Measurements from ENCODE around the gene DHRSX.

DHRSX gene

DNA sequence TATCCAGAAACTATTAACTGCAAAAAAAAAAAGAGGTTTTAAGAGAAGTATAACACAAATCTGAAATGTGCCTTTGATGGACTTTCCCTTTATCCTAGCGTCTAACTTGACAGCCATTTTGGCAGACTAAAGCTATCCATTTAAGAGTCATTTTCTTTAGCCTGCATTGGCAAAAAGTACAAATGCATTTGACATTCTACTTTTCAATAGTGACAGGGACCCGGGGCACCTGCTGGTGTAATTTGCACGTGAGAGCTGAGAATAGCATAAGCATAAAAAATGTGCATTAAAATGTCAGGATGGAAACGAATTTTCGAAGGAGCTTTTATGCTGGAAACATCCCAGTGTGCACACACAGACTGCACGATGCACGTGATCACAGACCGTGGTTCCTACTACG, 91.9 kb downstream of the DHRSX start:
- H3K4me1 ChIP-seq, result peaks cover 0 to 12% (median 8%) of the 10 kb centered on the region in 10 experiments; a peak in 12 of 20 replicates
- H3K36me3 ChIP-seq, result peaks cover 66 to 98% (median 80%) of the 10 kb centered on the region in 11 experiments
- H3K4me2 ChIP-seq, result no peak overlapping the region
- H3K4me3 ChIP-seq, result no peak overlapping the region
- no peak overlapping the region for H3K9ac ChIP-seq
- peaks cover 29 to 49% (median 39%) of the 10 kb centered on the region in 11 experiments for H3K9me3 ChIP-seq (replicated peaks in 1 of 11)
- H3K27me3 ChIP-seq, result no peaks in the 10 kb centered on the region
- H3K27ac ChIP-seq, result no peak overlapping the region
- H4K20me1 ChIP-seq, result no peaks in the 10 kb centered on the region; a peak in 4 of 22 replicates
- no peak for TF ChIP-seq Cebpa-rat (IDR thresholded peaks at IDR 0.05)

DNA sequence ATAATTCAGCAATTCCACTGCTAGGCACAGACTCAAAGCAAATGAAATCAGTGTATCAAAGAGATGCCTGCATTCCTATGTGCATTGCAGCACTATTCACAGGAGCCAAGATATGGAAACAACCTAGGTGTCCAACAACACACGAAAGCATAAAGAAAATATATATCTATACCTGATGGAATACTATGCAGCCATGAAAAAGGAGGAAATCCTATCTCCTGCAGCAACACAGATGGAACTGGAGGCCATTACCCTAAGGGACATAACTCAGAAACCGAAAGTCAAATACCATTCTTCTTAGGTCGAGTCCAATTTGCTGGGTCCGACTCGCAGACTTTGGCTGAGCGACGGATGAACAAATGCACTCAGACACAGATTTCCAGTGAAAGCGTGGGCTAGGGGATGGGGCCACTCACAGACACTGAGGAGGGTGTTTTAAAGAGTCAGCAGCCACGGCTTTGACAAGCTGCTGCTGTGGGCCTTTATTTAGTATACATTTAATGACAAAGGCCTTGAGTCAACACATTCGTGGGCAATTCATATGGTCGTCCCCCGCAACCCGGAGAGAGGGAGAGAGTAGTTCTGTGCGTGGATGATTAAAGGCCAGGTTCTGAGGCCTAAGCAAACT, 93.8 kb downstream of the DHRSX start:
- Histone ChIP-seq H3K4me3 (peak overlapping the region in 3 of 10 experiments; percentile 12 to 35 (median 12); a peak in 2 of 20 replicates), H3K27ac (no peak overlapping the region), H3K4me1 (peaks cover 0 to 12% (median 8%) of the 10 kb centered on the region in 10 experiments; a peak in 12 of 20 replicates), H3K9me3 (replicated peaks in 1 of 11) (peaks cover 26 to 39% (median 33%) of the 10 kb centered on the region in 11 experiments), H3K36me3 (peaks cover 75 to 98% (median 88%) of the 10 kb centered on the region in 11 experiments), H3K27me3 (no peaks in the 10 kb centered on the region), H3K9ac (no peak overlapping the region), H4K20me1 (no peaks in the 10 kb centered on the region; a peak in 3 of 22 replicates), H3K4me2 (no peak overlapping the region)
- no peak for TF ChIP-seq Cebpa-rat (IDR thresholded peaks at IDR 0.05)

GRCh38 chrX:2404776-2405175, 96.0 kb downstream of the DHRSX start:
- peaks cover 26 to 34% (median 31%) of the 10 kb centered on the region in 11 experiments for H3K9me3 ChIP-seq (replicated peaks in 1 of 11)
- H3K4me2 ChIP-seq, result no peak overlapping the region
- peaks cover 73 to 100% (median 89%) of the 10 kb centered on the region in 11 experiments for H3K36me3 ChIP-seq

DNA sequence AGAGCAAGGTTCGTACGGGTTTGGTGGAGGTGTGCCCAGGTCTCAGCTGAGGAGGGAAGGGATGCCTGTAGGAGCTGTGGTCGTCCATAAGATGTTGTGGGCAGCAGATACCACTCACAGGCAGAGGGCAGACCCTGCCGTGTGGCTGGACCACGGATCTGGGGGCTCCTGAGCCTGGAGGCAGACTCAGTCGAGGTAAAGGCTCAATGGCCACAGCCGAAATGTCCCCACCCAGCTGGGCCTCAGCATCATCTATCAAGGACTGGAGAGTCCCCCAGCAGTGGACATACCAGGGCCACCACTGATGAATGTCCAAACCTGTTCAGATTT, 98.5 kb downstream of the DHRSX start:
- TF ChIP-seq Cebpa-rat (IDR thresholded peaks at IDR 0.05), result no peak
- Histone ChIP-seq H3K27ac (no peak overlapping the region), H3K9me3 (replicated peaks in 1 of 11) (peaks cover 7 to 15% (median 9%) of the 10 kb centered on the region in 11 experiments), H3K36me3 (peaks cover 48 to 91% (median 70%) of the 10 kb centered on the region in 11 experiments), H3K4me1 (no peaks in the 10 kb centered on the region), H3K4me3 (no peak overlapping the region), H3K27me3 (no peaks in the 10 kb centered on the region), H4K20me1 (peaks cover 0 to 21% (median 0%) of the 10 kb centered on the region in 11 experiments; a peak in 3 of 22 replicates), H3K9ac (no peak overlapping the region), H3K4me2 (no peak overlapping the region)

More at GRCh38 chrX:2404776-2405175, 96.0 kb downstream of the DHRSX start:
- H3K4me3 ChIP-seq, result no peak overlapping the region
- H3K4me1 ChIP-seq, result no peaks in the 10 kb centered on the region; a peak in 1 of 20 replicates
- no peaks in the 10 kb centered on the region for H3K27me3 ChIP-seq
- no peak for TF ChIP-seq Cebpa-rat (IDR thresholded peaks at IDR 0.05)
- no peak overlapping the region for H3K27ac ChIP-seq
- no peak overlapping the region for H3K9ac ChIP-seq
- H4K20me1 ChIP-seq, result peaks cover 0 to 11% (median 0%) of the 10 kb centered on the region in 11 experiments; a peak in 3 of 22 replicates

- TF ChIP-seq Cebpa-rat (IDR thresholded peaks at IDR 0.05), result no peak
- no peaks in the 10 kb centered on the region for H3K4me1 ChIP-seq
- no peak overlapping the region for H3K27ac ChIP-seq
- H3K4me2 ChIP-seq, result no peak overlapping the region
- peaks cover 44 to 91% (median 69%) of the 10 kb centered on the region in 11 experiments for H3K36me3 ChIP-seq
- H3K27me3 ChIP-seq, result no peaks in the 10 kb centered on the region
- no peak overlapping the region for H3K9ac ChIP-seq
- peaks cover 0 to 27% (median 0%) of the 10 kb centered on the region in 11 experiments; a peak in 4 of 22 replicates for H4K20me1 ChIP-seq
- H3K4me3 ChIP-seq, result no peak overlapping the region
- peaks cover 1 to 9% (median 4%) of the 10 kb centered on the region in 11 experiments for H3K9me3 ChIP-seq (replicated peaks in 1 of 11)
Measured at GRCh38 chrX:2401590-2402360, 99.0 kb downstream of the DHRSX start.

DNA sequence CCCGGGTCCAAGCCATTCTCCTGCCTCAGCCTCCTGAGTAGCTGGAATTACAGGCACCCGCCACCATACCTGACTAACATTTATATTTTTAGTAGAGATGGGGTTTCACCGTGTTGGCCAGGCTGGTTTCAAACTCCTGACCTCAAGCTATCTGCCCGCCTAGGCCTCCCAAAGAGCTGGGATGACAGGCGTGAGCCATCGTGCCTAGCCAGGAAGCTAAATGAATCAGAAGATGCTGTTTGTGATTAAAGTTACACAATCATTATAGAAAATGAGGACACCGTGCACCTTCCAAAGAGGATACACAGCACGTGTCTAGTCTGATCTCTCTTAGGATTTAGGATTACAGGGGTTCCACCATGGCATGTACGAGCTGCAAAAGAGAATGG, 99.6 kb downstream of the DHRSX start:
- H3K36me3 ChIP-seq, result peaks cover 38 to 87% (median 63%) of the 10 kb centered on the region in 11 experiments
- no peaks in the 10 kb centered on the region for H3K4me1 ChIP-seq
- H3K27me3 ChIP-seq, result no peaks in the 10 kb centered on the region
- no peak overlapping the region for H3K4me3 ChIP-seq
- peaks cover 0 to 6% (median 0%) of the 10 kb centered on the region in 11 experiments; a peak in 3 of 22 replicates for H3K9me3 ChIP-seq (replicated peaks in 1 of 11)
- no peak overlapping the region for H3K9ac ChIP-seq
- H3K4me2 ChIP-seq, result no peak overlapping the region
- no peak overlapping the region for H3K27ac ChIP-seq
- H4K20me1 ChIP-seq, result peaks cover 0 to 32% (median 0%) of the 10 kb centered on the region in 11 experiments; a peak in 4 of 22 replicates
- no peak for TF ChIP-seq Cebpa-rat (IDR thresholded peaks at IDR 0.05)

- Histone ChIP-seq H3K4me3 (no peak overlapping the region), H3K27me3 (no peaks in the 10 kb centered on the region), H3K4me2 (no peak overlapping the region), H3K36me3 (peaks cover 25 to 84% (median 51%) of the 10 kb centered on the region in 11 experiments), H3K4me1 (no peaks in the 10 kb centered on the region), H3K9me3 (replicated peaks in 1 of 11) (peaks cover 0 to 6% (median 0%) of the 10 kb centered on the region in 11 experiments; a peak in 3 of 22 replicates), H4K20me1 (peaks cover 0 to 63% (median 11%) of the 10 kb centered on the region in 11 experiments; a peak in 11 of 22 replicates), H3K9ac (no peak overlapping the region), H3K27ac (no peak overlapping the region)
- TF ChIP-seq Cebpa-rat (IDR thresholded peaks at IDR 0.05), result no peak
Measured at GRCh38 chrX:2398064-2398656, 102.6 kb downstream of the DHRSX start.

DNA sequence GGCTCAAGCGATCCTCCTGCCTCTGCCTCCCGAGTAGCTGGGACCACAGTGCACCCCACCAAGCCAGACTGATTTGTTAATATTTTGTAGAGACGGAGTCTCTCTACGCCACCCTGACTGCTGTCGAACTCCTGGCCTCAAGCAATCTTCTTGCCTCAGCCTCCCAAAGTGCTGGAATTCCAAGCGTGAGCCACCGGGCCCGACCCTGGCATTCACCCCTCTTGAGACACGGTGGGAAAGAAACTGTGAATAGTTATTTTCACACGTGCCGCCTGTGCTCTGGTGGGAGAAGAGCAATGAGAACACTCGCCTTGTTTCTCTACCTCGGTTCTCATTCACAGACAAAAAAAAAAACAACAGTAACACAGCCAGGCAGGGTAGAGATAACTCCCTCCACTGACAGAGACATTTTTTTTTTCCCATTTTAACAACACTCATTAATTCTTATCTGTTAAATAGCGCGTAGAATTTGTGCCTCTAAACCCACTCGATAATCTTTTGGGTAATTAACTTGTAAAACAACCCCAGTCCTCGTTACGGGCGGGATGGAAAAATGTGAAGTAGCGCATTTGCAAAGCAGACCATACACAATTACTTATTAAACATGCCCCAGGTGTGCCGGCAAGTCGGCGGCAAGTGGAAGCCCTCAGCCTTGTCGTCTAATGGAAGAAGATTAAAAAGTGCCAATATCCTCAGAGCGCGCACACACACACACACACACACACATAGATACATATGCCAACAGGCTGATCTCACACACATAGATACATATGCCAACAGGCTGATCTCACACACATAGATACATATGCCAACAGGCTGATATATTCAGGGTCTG, 103.3 kb downstream of the DHRSX start:
- H3K27ac ChIP-seq, result no peak overlapping the region
- H3K27me3 ChIP-seq, result no peaks in the 10 kb centered on the region
- no peak overlapping the region for H3K4me2 ChIP-seq
- H3K36me3 ChIP-seq, result peaks cover 19 to 78% (median 44%) of the 10 kb centered on the region in 11 experiments; a peak in 21 of 22 replicates
- H3K9ac ChIP-seq, result no peak overlapping the region
- no peak for TF ChIP-seq Cebpa-rat (IDR thresholded peaks at IDR 0.05)
- peaks cover 0 to 6% (median 0%) of the 10 kb centered on the region in 11 experiments; a peak in 3 of 22 replicates for H3K9me3 ChIP-seq (replicated peaks in 1 of 11)
- no peaks in the 10 kb centered on the region for H3K4me1 ChIP-seq
- H3K4me3 ChIP-seq, result no peak overlapping the region
- H4K20me1 ChIP-seq, result peaks cover 0 to 63% (median 11%) of the 10 kb centered on the region in 11 experiments; a peak in 11 of 22 replicates
